Trophoblast cell (in vitro differentiated cells and primary cell): ENCODE measurements around the gene TTC9.

ENCODE experiments used
- DNase-seq, 2 donors: peaks; one replicate each; pipeline ENCODE4 v3.0.0-alpha.2; 2016
- H2AFZ ChIP-seq: 2 replicates; pipeline ENCODE4 v1.6.1; 2013; ENCODE audit warnings: low read length, moderate library complexity, mild to moderate bottlenecking; ENCODE audit not compliant: insufficient read depth, poor library complexity
- H2AK5ac ChIP-seq: 2 replicates; pipeline ENCODE4 v1.6.1; 2013; ENCODE audit warnings: mild to moderate bottlenecking, low read length
- H2BK120ac ChIP-seq: 2 replicates; pipeline ENCODE4 v1.6.1; 2013; ENCODE audit warnings: low read length, mild to moderate bottlenecking, moderate library complexity; ENCODE audit not compliant: insufficient read depth, poor library complexity
- H2BK12ac ChIP-seq: 2 replicates; pipeline ENCODE4 v1.6.1; 2013; ENCODE audit warnings: mild to moderate bottlenecking, low read length, moderate library complexity
- H2BK5ac ChIP-seq: 2 replicates; pipeline ENCODE4 v1.6.1; 2013; ENCODE audit warnings: low read length, low read depth, moderate library complexity, mild to moderate bottlenecking; ENCODE audit not compliant: poor library complexity
- H3K14ac ChIP-seq: 2 replicates; pipeline ENCODE4 v1.6.1; 2013; ENCODE audit warnings: mild to moderate bottlenecking, low read length
- H3K18ac ChIP-seq: 2 replicates; pipeline ENCODE4 v1.6.1; 2013; ENCODE audit warnings: mild to moderate bottlenecking, low read length
- H3K23ac ChIP-seq: 2 replicates; pipeline ENCODE4 v1.6.1; 2013; ENCODE audit warnings: low read length
- H3K27ac ChIP-seq: 2 replicates; pipeline ENCODE4 v1.5.1; 2013; ENCODE audit warnings: low read depth, mild to moderate bottlenecking, inconsistent platforms, low read length, moderate library complexity
- H3K27me3 ChIP-seq: 2 replicates; pipeline ENCODE4 v1.6.1; 2013; ENCODE audit warnings: inconsistent platforms, mild to moderate bottlenecking, low read length, moderate library complexity; ENCODE audit not compliant: insufficient read depth
- H3K36me3 ChIP-seq, 2 experiments: 1 replicate in 1 of 2; 2 replicates in 1 of 2; pipeline ENCODE4 v1.6.1; 2013; ENCODE audit warnings: low read length in 2 of 2, mild to moderate bottlenecking in 2 of 2, moderate library complexity in 1 of 2; ENCODE audit not compliant: insufficient read depth in 2 of 2, control insufficient read depth in 1 of 2
- H3K4ac ChIP-seq: 2 replicates; pipeline ENCODE4 v1.6.1; 2013; ENCODE audit warnings: low read depth, mild to moderate bottlenecking, low read length, moderate library complexity
- H3K4me1 ChIP-seq, 2 experiments: 1 replicate in 1 of 2; 2 replicates in 1 of 2; pipeline ENCODE4 v1.6.1; 2013; ENCODE audit warnings: low read length in 2 of 2, mild to moderate bottlenecking in 2 of 2, moderate library complexity in 1 of 2; ENCODE audit not compliant: insufficient read depth in 2 of 2, control insufficient read depth in 1 of 2
- H3K4me2 ChIP-seq: 2 replicates; pipeline ENCODE4 v1.6.1; 2013; ENCODE audit warnings: inconsistent platforms, mild to moderate bottlenecking, low read length, moderate library complexity
- H3K4me3 ChIP-seq: 2 replicates; pipeline ENCODE4 v1.5.1; 2013; ENCODE audit warnings: mild to moderate bottlenecking, low read depth, low read length, inconsistent platforms
- H3K79me1 ChIP-seq: one replicate; pipeline ENCODE4 v1.6.1; 2013; ENCODE audit warnings: low read length
- H3K79me2 ChIP-seq: 2 replicates; pipeline ENCODE4 v1.6.1; 2013; ENCODE audit warnings: low read length, mild to moderate bottlenecking; ENCODE audit not compliant: control insufficient read depth, insufficient read depth, poor library complexity
- H3K9ac ChIP-seq: 2 replicates; pipeline ENCODE4 v1.6.1; 2013; ENCODE audit warnings: mild to moderate bottlenecking, low read length
- H3K9me3 ChIP-seq: 2 replicates; pipeline ENCODE4 v1.6.1; 2013; ENCODE audit warnings: low read depth, mild to moderate bottlenecking, control low read depth, inconsistent platforms, low read length; ENCODE audit not compliant: insufficient read depth
- H4K12ac ChIP-seq: 2 replicates; pipeline ENCODE4 v1.6.1; 2013; ENCODE audit warnings: low read depth, mild to moderate bottlenecking, low read length, moderate library complexity
- H4K8ac ChIP-seq: 2 replicates; pipeline ENCODE4 v1.6.1; 2013; ENCODE audit warnings: low read depth, mild to moderate bottlenecking, low read length, moderate library complexity
- H4K91ac ChIP-seq: one replicate; pipeline ENCODE4 v1.6.1; 2013; ENCODE audit warnings: low read depth, mild to moderate bottlenecking, low read length, moderate library complexity
- WGBS: extraction: QIAGEN DNeasy Blood & Tissue Kit; methylation state at CpG from one replicate; pipeline ENCODE4 v1.1.7; 2013; ENCODE audit warnings: missing lambda C conversion rate; ENCODE audit not compliant: insufficient read length, insufficient coverage; ENCODE audit errors: extremely low coverage; 5-methylcytosine and 5-hydroxymethylcytosine counted together

TTC9 gene

GRCh38 chr14:70680748-70681147 is 39.0 kb downstream of the TTC9 start:
- Histone ChIP-seq H3K36me3 (no peaks in the 10 kb centered on the region), H3K14ac (no peak overlapping the region), H3K9me3 (no peaks in the 10 kb centered on the region), H4K91ac (no peak overlapping the region), H2AK5ac (no peak overlapping the region), H2AFZ (no peak overlapping the region), H3K79me2 (no peaks in the 10 kb centered on the region), H3K27me3 (no peaks in the 10 kb centered on the region), H2BK5ac (no peak overlapping the region), H3K4me2 (no peak overlapping the region), H3K4me3 (no peak overlapping the region), H3K4me1 (no peaks in the 10 kb centered on the region), H4K8ac (no peak overlapping the region), H4K12ac (no peak overlapping the region), H3K18ac (no peak overlapping the region), H2BK120ac (no peak overlapping the region), H3K9ac (no peak overlapping the region), H2BK12ac (no peak overlapping the region), H3K27ac (no peak overlapping the region), H3K23ac (no peak overlapping the region), H3K79me1 (no peaks in the 10 kb centered on the region), H3K4ac (no peak overlapping the region)
- WGBS = no CpG with 5 or more reads among the region's 2 CpGs
- no peak for DNase-seq

GRCh38 chr14:70683983-70684382 is 42.3 kb downstream of the TTC9 start:
- Histone ChIP-seq H3K9ac (no peak overlapping the region), H3K4ac (no peak overlapping the region), H3K79me2 (no peaks in the 10 kb centered on the region), H3K9me3 (no peaks in the 10 kb centered on the region), H2AK5ac (no peak overlapping the region), H4K12ac (no peak overlapping the region), H3K14ac (no peak overlapping the region), H2BK5ac (no peak overlapping the region), H3K4me2 (no peak overlapping the region), H3K27ac (no peak overlapping the region), H2BK120ac (no peak overlapping the region), H4K91ac (no peak overlapping the region), H3K27me3 (no peaks in the 10 kb centered on the region), H2AFZ (no peak overlapping the region), H2BK12ac (no peak overlapping the region), H3K36me3 (no peaks in the 10 kb centered on the region), H3K18ac (no peak overlapping the region), H3K4me3 (no peak overlapping the region), H3K79me1 (no peaks in the 10 kb centered on the region), H3K23ac (no peak overlapping the region), H3K4me1 (peaks cover 0 to 2% of the 10 kb centered on the region in 2 experiments), H4K8ac (no peak overlapping the region)
- WGBS = no CpG with 5 or more reads among the region's 6 CpGs
- no peak for DNase-seq

DNA sequence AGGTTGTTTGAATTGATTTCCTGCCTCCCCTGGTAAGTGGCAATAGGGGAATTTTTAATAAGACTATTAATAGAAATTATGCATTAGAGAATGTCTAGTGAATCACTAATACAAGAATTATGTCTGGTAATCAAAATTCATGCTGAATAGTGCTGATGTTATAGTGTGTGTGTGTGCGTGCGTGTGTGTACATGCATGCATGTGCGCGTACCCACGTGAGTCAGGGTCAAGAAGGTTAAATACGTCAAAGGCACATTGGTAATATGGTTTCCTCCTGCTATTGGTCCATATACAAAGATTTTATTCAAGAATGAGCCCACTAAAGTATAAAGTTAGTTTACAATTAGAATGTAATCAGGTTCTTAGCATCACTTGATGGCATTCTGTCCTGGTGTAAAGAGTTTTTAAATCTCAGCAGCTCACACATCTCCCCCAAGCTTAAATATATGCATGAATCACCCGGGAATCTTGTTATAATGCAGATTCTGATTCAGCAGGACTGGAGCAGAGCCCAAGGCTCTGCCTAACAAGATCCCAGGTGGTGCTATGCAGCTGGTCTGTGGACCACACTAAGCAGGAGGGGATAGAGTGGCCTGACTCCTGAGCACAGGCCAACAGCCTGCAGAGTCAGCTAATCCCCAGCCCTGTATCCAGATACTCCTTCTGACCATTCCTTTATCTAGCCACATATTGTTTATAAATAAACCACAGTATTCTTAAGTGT is 43.9 kb downstream of the TTC9 start:
- no peak overlapping the region for H3K23ac ChIP-seq
- peaks cover 0 to 2% of the 10 kb centered on the region in 2 experiments for H3K4me1 ChIP-seq
- H3K27me3 ChIP-seq = no peaks in the 10 kb centered on the region
- H2BK120ac ChIP-seq = no peak overlapping the region
- H3K36me3 ChIP-seq = no peaks in the 10 kb centered on the region
- H3K9ac ChIP-seq = no peak overlapping the region
- no peaks in the 10 kb centered on the region for H3K79me2 ChIP-seq
- no peak overlapping the region for H4K8ac ChIP-seq
- WGBS = no CpG with 5 or more reads among the region's 7 CpGs
- H2BK5ac ChIP-seq = no peak overlapping the region
- no peak overlapping the region for H4K12ac ChIP-seq
- H3K4me3 ChIP-seq = no peak overlapping the region
- no peak overlapping the region for H3K14ac ChIP-seq
- H2AFZ ChIP-seq = no peak overlapping the region
- H3K4ac ChIP-seq = no peak overlapping the region
- H3K79me1 ChIP-seq = no peaks in the 10 kb centered on the region
- no peak overlapping the region for H3K27ac ChIP-seq
- DNase-seq = no peak
- H2AK5ac ChIP-seq = no peak overlapping the region
- no peak overlapping the region for H3K18ac ChIP-seq
- no peak overlapping the region for H2BK12ac ChIP-seq
- H3K9me3 ChIP-seq = no peaks in the 10 kb centered on the region
- no peak overlapping the region for H4K91ac ChIP-seq
- H3K4me2 ChIP-seq = no peak overlapping the region

- Histone ChIP-seq H2BK5ac (no peak overlapping the region), H3K23ac (no peak overlapping the region), H2BK12ac (no peak overlapping the region), H3K36me3 (no peaks in the 10 kb centered on the region), H3K14ac (no peak overlapping the region), H3K79me2 (no peaks in the 10 kb centered on the region), H3K9ac (no peak overlapping the region), H3K27ac (no peak overlapping the region), H4K12ac (no peak overlapping the region), H3K4ac (no peak overlapping the region), H3K79me1 (no peaks in the 10 kb centered on the region), H2AFZ (no peak overlapping the region), H3K18ac (no peak overlapping the region), H2AK5ac (no peak overlapping the region), H3K4me2 (no peak overlapping the region), H3K9me3 (peaks cover 2% of the 10 kb centered on the region), H2BK120ac (no peak overlapping the region), H3K4me1 (peaks cover 3% of the 10 kb centered on the region in 2 experiments), H4K8ac (no peak overlapping the region), H3K4me3 (no peak overlapping the region), H4K91ac (no peak overlapping the region), H3K27me3 (no peaks in the 10 kb centered on the region)
- no CpG with 5 or more reads among the region's 10 CpGs for WGBS
- DNase-seq = peak; percentile 33 to 65
Measured at GRCh38 chr14:70692210-70692609, 50.5 kb downstream of the TTC9 start.
